Epithelial cell of esophagus (primary cell): Measurements from ENCODE around the gene TGDS.

Experiments
- DNase-seq: peaks from one replicate; pipeline ENCODE4 v3.0.0; 2010; ENCODE audit warnings: low read depth
- H3K4me3 ChIP-seq: 2 replicates; pipeline ENCODE4 v1.5.1; 2011; ENCODE audit warnings: mild to moderate bottlenecking, low read length, control low read depth
- CTCF ChIP-seq: IDR thresholded peaks from 2 replicates; pipeline ENCODE4 v1.5.1; 2011; ENCODE audit warnings: low read depth, mild to moderate bottlenecking, low read length, control low read depth, inconsistent platforms; ENCODE audit not compliant: insufficient read depth; ENCODE audit errors: missing control alignments

Gene TGDS

DNA sequence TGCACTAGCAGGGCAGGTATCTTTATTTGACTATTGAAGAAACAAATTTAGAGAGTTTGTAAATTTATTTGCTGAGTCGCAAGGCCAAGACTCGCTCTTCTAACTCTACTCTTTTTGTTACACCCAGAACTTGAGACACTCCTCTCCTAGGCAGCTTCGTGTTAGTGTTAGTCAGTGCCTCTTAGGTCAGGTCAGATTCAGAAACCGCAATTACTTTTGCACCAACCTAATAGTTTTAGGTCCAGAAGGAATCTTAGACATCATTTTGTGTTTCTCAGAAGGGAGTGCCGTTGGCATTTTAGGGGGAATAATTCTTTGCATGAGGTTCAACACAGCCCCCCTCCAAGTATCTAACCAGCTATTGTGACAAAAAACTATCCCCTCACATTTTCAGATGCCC, 14.5 kb upstream of the TGDS start:
- no peak for TF ChIP-seq CTCF
- no peak for DNase-seq
- no peak overlapping the region for H3K4me3 ChIP-seq

DNA sequence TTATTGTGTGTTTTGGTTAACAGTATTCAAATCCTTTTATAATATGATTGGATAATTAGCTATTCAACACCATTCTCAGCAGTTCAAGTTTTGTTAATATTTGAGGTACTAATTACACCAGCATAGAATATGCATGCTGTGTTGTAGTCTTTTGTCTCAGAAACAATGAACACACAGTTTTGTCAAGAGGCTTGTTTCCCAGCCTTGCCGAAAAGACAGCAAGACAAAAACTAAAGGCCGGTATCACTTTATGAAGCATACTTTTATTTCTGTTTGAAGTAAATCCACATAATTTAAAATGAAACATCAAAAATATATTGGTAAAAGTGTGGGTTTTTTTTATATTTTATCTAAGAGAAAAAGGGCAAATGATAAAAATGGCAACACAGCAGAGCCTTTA, 13.2 kb upstream of the TGDS start:
- TF ChIP-seq CTCF = no peak
- H3K4me3 ChIP-seq = no peak overlapping the region
- no peak for DNase-seq

- H3K4me3 ChIP-seq = no peak overlapping the region
- DNase-seq = no peak
- TF ChIP-seq CTCF = no peak
Observed at GRCh38 chr13:94608586-94608985, 12.6 kb upstream of the TGDS start.

- no peak for TF ChIP-seq CTCF
- no peak for DNase-seq
- H3K4me3 ChIP-seq = no peak overlapping the region
Observed at GRCh38 chr13:94607939-94608338, 12.0 kb upstream of the TGDS start.

DNA sequence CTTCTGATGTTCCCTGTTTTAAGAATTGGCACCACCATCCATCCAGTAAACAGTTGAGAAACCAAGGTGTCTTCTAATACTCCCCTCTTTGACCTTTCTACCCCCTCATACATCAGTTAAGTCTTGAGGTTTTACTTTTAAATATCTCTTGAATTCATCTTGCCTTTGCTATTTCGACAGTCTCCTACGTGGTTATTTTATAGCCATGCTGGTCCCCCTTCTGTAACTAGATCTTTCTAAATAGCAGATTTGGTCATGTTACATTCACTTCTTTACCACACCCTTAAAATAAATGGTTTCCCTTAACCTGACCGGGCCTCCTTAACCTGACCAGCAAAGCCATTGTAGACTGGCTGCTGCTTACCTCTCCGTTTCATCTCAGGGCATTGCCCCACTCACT, 11.1 kb upstream of the TGDS start:
- no peak overlapping the region for H3K4me3 ChIP-seq
- no peak for DNase-seq
- TF ChIP-seq CTCF = no peak

DNA sequence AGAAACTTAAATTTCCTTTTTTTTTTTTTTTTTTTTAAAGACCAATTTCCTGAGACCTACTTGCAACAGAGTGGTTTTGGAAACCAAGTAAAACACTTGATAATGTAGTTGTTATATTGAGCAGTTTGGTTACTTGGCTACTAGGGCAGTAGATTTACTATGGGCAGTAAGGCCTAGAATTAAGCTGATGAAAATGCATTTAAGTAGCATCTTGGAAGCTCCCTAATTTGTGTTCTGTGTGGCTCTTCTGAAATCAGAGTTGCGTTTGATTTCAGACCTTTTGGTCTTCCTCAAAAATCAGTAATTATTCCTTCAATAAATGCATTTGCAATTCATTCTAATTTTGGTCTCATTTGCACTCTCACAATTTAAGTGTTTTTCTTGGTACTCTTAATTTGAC, 6.5 kb upstream of the TGDS start:
- no peak for TF ChIP-seq CTCF
- DNase-seq = no peak
- peak overlapping the region; percentile 78 for H3K4me3 ChIP-seq
